HFF-Myc (cell line): ENCODE measurements around the gene DRC7.
"Not testable (repeated sequence)": the region's sequence is repeated elsewhere in the genome, so short reads cannot be mapped to it uniquely, and the experiment has no call there.

Experiments
- DNase-seq: peaks from one replicate; pipeline ENCODE4 v3.0.0-alpha.2; 2011; ENCODE audit warnings: low read depth; ENCODE audit errors: extremely low read depth
- H3K4me3 ChIP-seq: replicated peaks from 2 replicates; pipeline ENCODE4 v1.5.1; 2011; ENCODE audit warnings: low read depth, mild to moderate bottlenecking, control low read depth, low read length
- CTCF ChIP-seq: IDR thresholded peaks from 2 replicates; pipeline ENCODE4 v1.5.1; 2012; ENCODE audit warnings: mild to moderate bottlenecking, low read depth, low read length, control low read depth; ENCODE audit errors: missing control alignments

Gene DRC7

DNA sequence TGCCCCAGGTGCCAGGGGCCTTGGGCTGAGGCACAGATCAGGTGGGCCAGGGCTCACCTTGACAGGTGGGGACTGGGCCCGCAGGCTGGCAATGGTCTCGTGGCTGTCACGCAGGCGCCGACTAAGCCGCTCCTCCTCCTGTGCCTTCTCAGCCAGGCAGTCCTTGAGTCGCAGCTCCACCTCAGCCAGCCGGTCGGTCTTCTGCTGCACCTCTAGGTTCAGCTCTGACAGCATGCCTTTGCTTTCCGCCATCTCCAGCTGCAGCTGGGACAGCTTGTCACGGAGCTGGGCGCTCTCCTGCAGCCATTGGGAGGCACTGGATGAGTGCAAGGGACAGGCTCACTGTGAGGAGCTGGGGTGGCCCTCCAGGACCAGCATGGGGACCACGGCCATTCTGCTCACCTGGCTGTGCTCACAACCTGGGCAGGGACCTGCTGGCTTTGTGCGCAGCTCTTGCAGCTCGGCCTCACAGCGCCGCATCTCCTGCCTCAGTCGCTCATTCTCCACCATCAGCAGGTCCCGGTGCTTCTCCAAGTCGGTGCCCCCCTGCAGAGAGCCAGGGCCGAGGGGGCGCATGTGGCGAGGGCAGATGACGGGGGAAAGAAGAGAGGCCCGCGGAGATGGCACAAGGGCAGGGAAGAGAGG is 76.7 kb downstream of the DRC7 start:
- no peak for TF ChIP-seq CTCF
- no peak overlapping the region for H3K4me3 ChIP-seq
- no peak for DNase-seq

GRCh38 chr16:57773019-57773418 is 78.4 kb downstream of the DRC7 start:
- H3K4me3 ChIP-seq: no peak overlapping the region
- DNase-seq: no peak
- no peak for TF ChIP-seq CTCF

GRCh38 chr16:57773655-57774295 is 79.2 kb downstream of the DRC7 start:
- TF ChIP-seq CTCF: no peak
- no peak for DNase-seq

GRCh38 chr16:57774705-57775285 is 80.2 kb downstream of the DRC7 start:
- TF ChIP-seq CTCF: no peak
- no peak for DNase-seq
- H3K4me3 ChIP-seq: no peak overlapping the region

More at GRCh38 chr16:57773655-57774295, 79.2 kb downstream of the DRC7 start:
- no peak overlapping the region for H3K4me3 ChIP-seq

DNA sequence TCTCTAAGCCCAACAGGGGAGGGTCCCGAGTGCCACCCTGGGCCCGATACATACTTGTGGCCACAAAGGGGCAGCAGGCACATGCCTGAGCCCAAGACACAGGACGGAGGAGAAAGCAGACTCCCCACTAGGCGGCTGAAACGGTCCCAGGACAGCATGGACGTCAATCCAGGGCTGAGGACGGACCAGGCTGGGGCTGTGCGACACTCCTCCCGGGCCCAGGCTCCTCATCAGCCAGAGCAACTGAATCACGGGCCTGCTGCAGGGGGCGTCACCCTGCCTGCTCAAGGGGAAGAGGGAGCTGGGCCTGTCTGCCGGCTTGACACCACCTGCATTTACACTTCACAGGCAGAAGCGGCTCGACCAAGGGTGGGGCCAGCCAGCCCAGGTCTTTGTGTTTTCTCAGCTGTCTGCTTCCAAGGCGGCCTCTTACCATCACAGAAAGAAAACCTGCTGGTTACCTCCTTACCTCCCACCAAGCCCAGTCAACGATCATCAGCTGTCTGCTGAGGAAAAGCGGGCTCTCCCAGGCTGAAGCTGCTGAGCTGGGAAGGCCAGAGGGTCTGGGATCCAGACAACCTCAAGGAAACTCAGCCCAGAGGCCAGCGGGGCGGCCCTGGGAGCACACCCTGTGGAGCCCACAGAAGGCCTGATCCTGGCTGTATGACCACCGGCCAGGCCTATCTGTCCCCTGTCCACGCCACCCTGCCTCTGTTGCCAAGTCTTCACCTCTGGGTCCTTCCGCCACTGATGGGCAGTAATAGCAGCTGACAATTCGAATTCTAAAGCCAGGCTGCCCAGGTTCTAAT is 81.3 kb downstream of the DRC7 start:
- no peak for DNase-seq
- H3K4me3 ChIP-seq: no peak overlapping the region
- peak; percentile 14 for TF ChIP-seq CTCF

GRCh38 chr16:57778658-57779057 is 84.1 kb downstream of the DRC7 start:
- TF ChIP-seq CTCF: no peak
- no peak overlapping the region for H3K4me3 ChIP-seq
- DNase-seq: no peak

GRCh38 chr16:57779836-57780235 is 85.2 kb downstream of the DRC7 start:
- H3K4me3 ChIP-seq: not testable (repeated sequence)

More at GRCh38 chr16:57779836-57780235, 85.2 kb downstream of the DRC7 start:
- DNase-seq: not testable (repeated sequence)
